AG04450 (cell line): ENCODE data around the gene U2AF1L4. TPM values are rescaled to one million over a fixed set of nuclear protein-coding genes. Genes with fewer than 3 reads are reported as not detected.

Experiments
- CTCF ChIA-PET: fragments of 300-600, 350-600 bp; formaldehyde crosslinking; extraction: SDS; loops from one replicate; lab custom pipeline; 2022; ENCODE audit warnings: antibody characterized with exemption, inconsistent platforms; lab: Charles Lee
- POLR2A ChIA-PET: fragments of 350-600 bp; formaldehyde crosslinking; extraction: SDS; loops from one replicate; lab custom pipeline; 2021; ENCODE audit warnings: antibody characterized with exemption, inconsistent platforms; lab: Yijun Ruan, JAX
- DNase-seq: peaks from one replicate; pipeline ENCODE4 v3.0.0-alpha.2; 2011; ENCODE audit warnings: low read depth, low spot score
- H3K27ac ChIP-seq: one replicate; pipeline ENCODE4 v1.5.1; 2012; ENCODE audit warnings: low read depth, low read length, control low read depth
- H3K27me3 ChIP-seq: one replicate; pipeline ENCODE4 v1.6.0; 2012; ENCODE audit warnings: low read length; ENCODE audit not compliant: control insufficient read depth, insufficient read depth
- H3K4me3 ChIP-seq: 2 replicates; pipeline ENCODE4 v1.5.1; 2011; ENCODE audit warnings: mild to moderate bottlenecking, low read depth, low read length, control low read depth
- H3K9me3 ChIP-seq: 2 replicates; pipeline ENCODE4 v1.5.1; 2012; ENCODE audit warnings: low read length; ENCODE audit not compliant: control insufficient read depth, insufficient read depth
- CTCF ChIP-seq: IDR thresholded peaks from 2 replicates; pipeline ENCODE4 v1.5.1; 2011; ENCODE audit warnings: low read depth, low read length, control low read depth, inconsistent platforms
- polyA plus RNA-seq: library from polyadenylated mRNA; depleted of rRNA; stranded (reverse); fragments of >200 nt; gene quantifications from 2 replicates; pipeline ENCODE4 v1.2.3, GENCODE V29; 2011

U2AF1L4 gene
- polyA plus RNA-seq, 1 experiment, result 10.2 TPM

GRCh38 chr19:35740423-35741202, 4.6 kb downstream of the U2AF1L4 start:
- CTCF ChIA-PET, result interaction anchor here (0.6 to 1.0 kb wide), 3 partner anchors 14 to 190 kb away, joined by 4 read pairs; no protein-coding TSS in a partner anchor
- Histone ChIP-seq H3K27ac (peak overlapping the region; percentile 78), H3K4me3 (peak overlapping the region; percentile 69), H3K9me3 (no peaks in the 10 kb centered on the region; the same call in 1 of the 2 replicates), H3K27me3 (no peaks in the 10 kb centered on the region)
- peak; percentile 91 for DNase-seq
- 0 out of 2 replicates have a peak, but pooled peaks have one; percentile 26 for TF ChIP-seq CTCF
- POLR2A ChIA-PET, result interaction anchor here (0.5 to 1.9 kb wide), 11 partner anchors 8 to 112 kb away, joined by 3 to 16 read pairs (median 5); partner anchors contain the start of genes COX6B1, HSPB6 and LIN37

- TF ChIP-seq CTCF, result no peak
- H3K4me3 ChIP-seq, result peak overlapping the region; percentile 65
- no peak for DNase-seq
- ChIA-PET POLR2A (interaction anchor here (0.5 to 1.9 kb wide), 7 partner anchors 8 to 92 kb away, joined by 3 to 16 read pairs (median 5); partner anchors contain the start of genes COX6B1, HSPB6 and LIN37), CTCF (interaction anchor here (0.9 to 1.0 kb wide), 2 partner anchors 80 to 191 kb away, joined by 4 read pairs; no protein-coding TSS in a partner anchor)
- H3K27me3 ChIP-seq, result no peaks in the 10 kb centered on the region
- peak overlapping the region; percentile 78 for H3K27ac ChIP-seq
- H3K9me3 ChIP-seq, result no peaks in the 10 kb centered on the region; the same call in 1 of the 2 replicates
Measured at GRCh38 chr19:35740108-35740422, 5.2 kb downstream of the U2AF1L4 start.

- no peaks in the 10 kb centered on the region for H3K27me3 ChIP-seq
- no peak for TF ChIP-seq CTCF
- H3K4me3 ChIP-seq, result peak overlapping the region; percentile 65
- H3K27ac ChIP-seq, result no peak overlapping the region
- POLR2A ChIA-PET, result interaction anchor here (0.5 to 1.9 kb wide), 6 partner anchors 7 to 91 kb away, joined by 3 to 16 read pairs (median 6); partner anchors contain the start of genes COX6B1, HSPB6 and LIN37
- CTCF ChIA-PET, result no interaction called here
- H3K9me3 ChIP-seq, result no peaks in the 10 kb centered on the region; the same call in 1 of the 2 replicates
- DNase-seq, result no peak
Measured at GRCh38 chr19:35739275-35740107, 5.7 kb downstream of the U2AF1L4 start.

GRCh38 chr19:35738887-35739229, 6.4 kb downstream of the U2AF1L4 start:
- ChIA-PET CTCF (no interaction called here), POLR2A (no interaction called here)
- Histone ChIP-seq H3K27ac (no peak overlapping the region), H3K27me3 (no peaks in the 10 kb centered on the region), H3K9me3 (no peaks in the 10 kb centered on the region; the same call in 1 of the 2 replicates), H3K4me3 (no peak overlapping the region)
- TF ChIP-seq CTCF, result no peak
- DNase-seq, result no peak
